ENCODE measurements around the gene SLC25A19. TPM values are rescaled to one million over a fixed set of nuclear protein-coding genes. Genes with fewer than 3 reads are reported as not detected.
A peak's percentile ranks its signal among the peaks of the same experiment; 100 is the strongest.

The SLC25A19 gene
- total and polyA plus RNA-seq, 9 of the 15 experiments (the other 6 are each of a cell fraction or from before 2014, with no cell fraction given): 33.4 to 76.6 (median 55.3) TPM

- TF ChIP-seq ZFP91 (CRISPR knock-in tag; IDR thresholded peaks at IDR 0.05): 0 out of 2 replicates have a peak, but pooled peaks have one; percentile 19
- peak; percentile 24; the same call in 1 of the 2 replicates for TF ChIP-seq CTBP1 (IDR thresholded peaks at IDR 0.05; ENCODE audit: borderline replicate concordance)
- TF ChIP-seq, protein P1, sequence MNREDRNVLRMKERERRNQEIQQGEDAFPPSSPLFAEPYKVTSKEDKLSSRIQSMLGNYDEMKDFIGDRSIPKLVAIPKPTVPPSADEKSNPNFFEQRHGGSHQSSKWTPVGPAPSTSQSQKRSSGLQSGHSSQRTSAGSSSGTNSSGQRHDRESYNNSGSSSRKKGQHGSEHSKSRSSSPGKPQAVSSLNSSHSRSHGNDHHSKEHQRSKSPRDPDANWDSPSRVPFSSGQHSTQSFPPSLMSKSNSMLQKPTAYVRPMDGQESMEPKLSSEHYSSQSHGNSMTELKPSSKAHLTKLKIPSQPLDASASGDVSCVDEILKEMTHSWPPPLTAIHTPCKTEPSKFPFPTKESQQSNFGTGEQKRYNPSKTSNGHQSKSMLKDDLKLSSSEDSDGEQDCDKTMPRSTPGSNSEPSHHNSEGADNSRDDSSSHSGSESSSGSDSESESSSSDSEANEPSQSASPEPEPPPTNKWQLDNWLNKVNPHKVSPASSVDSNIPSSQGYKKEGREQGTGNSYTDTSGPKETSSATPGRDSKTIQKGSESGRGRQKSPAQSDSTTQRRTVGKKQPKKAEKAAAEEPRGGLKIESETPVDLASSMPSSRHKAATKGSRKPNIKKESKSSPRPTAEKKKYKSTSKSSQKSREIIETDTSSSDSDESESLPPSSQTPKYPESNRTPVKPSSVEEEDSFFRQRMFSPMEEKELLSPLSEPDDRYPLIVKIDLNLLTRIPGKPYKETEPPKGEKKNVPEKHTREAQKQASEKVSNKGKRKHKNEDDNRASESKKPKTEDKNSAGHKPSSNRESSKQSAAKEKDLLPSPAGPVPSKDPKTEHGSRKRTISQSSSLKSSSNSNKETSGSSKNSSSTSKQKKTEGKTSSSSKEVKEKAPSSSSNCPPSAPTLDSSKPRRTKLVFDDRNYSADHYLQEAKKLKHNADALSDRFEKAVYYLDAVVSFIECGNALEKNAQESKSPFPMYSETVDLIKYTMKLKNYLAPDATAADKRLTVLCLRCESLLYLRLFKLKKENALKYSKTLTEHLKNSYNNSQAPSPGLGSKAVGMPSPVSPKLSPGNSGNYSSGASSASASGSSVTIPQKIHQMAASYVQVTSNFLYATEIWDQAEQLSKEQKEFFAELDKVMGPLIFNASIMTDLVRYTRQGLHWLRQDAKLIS (CRISPR knock-in tag; IDR thresholded peaks at IDR 0.05): no peak
- no peak for TF ChIP-seq ZNF518B (CRISPR knock-in tag; IDR thresholded peaks at IDR 0.05)
- TF ChIP-seq TFAM (CRISPR knock-in tag; conservative IDR thresholded peaks at IDR 0.05): no peak
- no peak for TF ChIP-seq TAF7 (tag; IDR thresholded peaks at IDR 0.05)
- no peak for TF ChIP-seq ZNF551 (CRISPR knock-in tag; IDR thresholded peaks at IDR 0.05)
- TF ChIP-seq, protein P2, sequence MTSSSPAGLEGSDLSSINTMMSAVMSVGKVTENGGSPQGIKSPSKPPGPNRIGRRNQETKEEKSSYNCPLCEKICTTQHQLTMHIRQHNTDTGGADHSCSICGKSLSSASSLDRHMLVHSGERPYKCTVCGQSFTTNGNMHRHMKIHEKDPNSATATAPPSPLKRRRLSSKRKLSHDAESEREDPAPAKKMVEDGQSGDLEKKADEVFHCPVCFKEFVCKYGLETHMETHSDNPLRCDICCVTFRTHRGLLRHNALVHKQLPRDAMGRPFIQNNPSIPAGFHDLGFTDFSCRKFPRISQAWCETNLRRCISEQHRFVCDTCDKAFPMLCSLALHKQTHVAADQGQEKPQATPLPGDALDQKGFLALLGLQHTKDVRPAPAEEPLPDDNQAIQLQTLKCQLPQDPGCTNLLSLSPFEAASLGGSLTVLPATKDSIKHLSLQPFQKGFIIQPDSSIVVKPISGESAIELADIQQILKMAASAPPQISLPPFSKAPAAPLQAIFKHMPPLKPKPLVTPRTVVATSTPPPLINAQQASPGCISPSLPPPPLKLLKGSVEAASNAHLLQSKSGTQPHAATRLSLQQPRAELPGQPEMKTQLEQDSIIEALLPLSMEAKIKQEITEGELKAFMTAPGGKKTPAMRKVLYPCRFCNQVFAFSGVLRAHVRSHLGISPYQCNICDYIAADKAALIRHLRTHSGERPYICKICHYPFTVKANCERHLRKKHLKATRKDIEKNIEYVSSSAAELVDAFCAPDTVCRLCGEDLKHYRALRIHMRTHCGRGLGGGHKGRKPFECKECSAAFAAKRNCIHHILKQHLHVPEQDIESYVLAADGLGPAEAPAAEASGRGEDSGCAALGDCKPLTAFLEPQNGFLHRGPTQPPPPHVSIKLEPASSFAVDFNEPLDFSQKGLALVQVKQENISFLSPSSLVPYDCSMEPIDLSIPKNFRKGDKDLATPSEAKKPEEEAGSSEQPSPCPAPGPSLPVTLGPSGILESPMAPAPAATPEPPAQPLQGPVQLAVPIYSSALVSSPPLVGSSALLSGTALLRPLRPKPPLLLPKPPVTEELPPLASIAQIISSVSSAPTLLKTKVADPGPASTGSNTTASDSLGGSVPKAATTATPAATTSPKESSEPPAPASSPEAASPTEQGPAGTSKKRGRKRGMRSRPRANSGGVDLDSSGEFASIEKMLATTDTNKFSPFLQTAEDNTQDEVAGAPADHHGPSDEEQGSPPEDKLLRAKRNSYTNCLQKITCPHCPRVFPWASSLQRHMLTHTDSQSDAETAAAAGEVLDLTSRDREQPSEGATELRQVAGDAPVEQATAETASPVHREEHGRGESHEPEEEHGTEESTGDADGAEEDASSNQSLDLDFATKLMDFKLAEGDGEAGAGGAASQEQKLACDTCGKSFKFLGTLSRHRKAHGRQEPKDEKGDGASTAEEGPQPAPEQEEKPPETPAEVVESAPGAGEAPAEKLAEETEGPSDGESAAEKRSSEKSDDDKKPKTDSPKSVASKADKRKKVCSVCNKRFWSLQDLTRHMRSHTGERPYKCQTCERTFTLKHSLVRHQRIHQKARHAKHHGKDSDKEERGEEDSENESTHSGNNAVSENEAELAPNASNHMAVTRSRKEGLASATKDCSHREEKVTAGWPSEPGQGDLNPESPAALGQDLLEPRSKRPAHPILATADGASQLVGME (CRISPR knock-in tag; IDR thresholded peaks at IDR 0.05): no peak
- TF ChIP-seq SNIP1 (IDR thresholded peaks at IDR 0.05; ENCODE audit: low read depth): no peak
- TF ChIP-seq U2AF2 (optimal IDR thresholded peaks at IDR 0.05; ENCODE audit: low read depth, low read length): no peak
- TF ChIP-seq, protein P3, sequence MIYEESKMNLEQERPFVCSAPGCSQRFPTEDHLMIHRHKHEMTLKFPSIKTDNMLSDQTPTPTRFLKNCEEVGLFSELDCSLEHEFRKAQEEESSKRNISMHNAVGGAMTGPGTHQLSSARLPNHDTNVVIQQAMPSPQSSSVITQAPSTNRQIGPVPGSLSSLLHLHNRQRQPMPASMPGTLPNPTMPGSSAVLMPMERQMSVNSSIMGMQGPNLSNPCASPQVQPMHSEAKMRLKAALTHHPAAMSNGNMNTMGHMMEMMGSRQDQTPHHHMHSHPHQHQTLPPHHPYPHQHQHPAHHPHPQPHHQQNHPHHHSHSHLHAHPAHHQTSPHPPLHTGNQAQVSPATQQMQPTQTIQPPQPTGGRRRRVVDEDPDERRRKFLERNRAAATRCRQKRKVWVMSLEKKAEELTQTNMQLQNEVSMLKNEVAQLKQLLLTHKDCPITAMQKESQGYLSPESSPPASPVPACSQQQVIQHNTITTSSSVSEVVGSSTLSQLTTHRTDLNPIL (CRISPR knock-in tag; IDR thresholded peaks at IDR 0.05): no peak
- TF ChIP-seq GTF2F1 (IDR thresholded peaks at IDR 0.05; ENCODE audit: low read depth, low read length): no peak
These were observed 491 bp downstream of the SLC25A19 start (continued) for GRCh38 chr17:75288770-75289114.
